K562 (cell line): ENCODE measurements around the gene ABCA10. TPM values are rescaled to one million over a fixed set of nuclear protein-coding genes. Genes with fewer than 3 reads are reported as not detected.

Experiments used
- ATAC-seq: fragments of 200-7000 bp; cut with Tn5 transposase; 3 replicates; pipeline ENCODE4 v1.9.1; 2020; ENCODE audit warnings: moderate library complexity
- BruUV-seq: library from RNA; stranded (reverse); fragments of 400-500 nt; replicated peaks from 2 replicates; lab custom pipeline; 2021; lab: Mats Ljungman, UMichigan
- CTCF ChIA-PET: fragments of 300-600 bp; formaldehyde crosslinking; extraction: SDS; loops from one replicate; lab custom pipeline; 2021; ENCODE audit warnings: low intra/inter-chr PET ratio; lab: Yijun Ruan, JAX
- POLR2A ChIA-PET: fragments of 300-600, 350-650 bp; sonication (Branson Sonifier 250); formaldehyde crosslinking; extraction: SDS; loops from one replicate; lab custom pipeline; 2021; ENCODE audit warnings: antibody characterized with exemption, inconsistent platforms; lab: Yijun Ruan, JAX
- DNase-seq, 4 experiments: peaks; one replicate each; pipeline versions ENCODE4 v3.0.0 to v3.0.0-alpha.2; 2011 to 2018; ENCODE audit warnings: low spot score in 3 of 4, mixed read lengths in 3 of 4; ENCODE audit errors: extremely low read depth in 1 of 4
- FAIRE-seq: peaks from 2 replicates; lab custom pipeline; 2011; peaks lifted over from hg19 to GRCh38; lab: Jason Lieb, UNC
- H2AFZ ChIP-seq: 2 replicates; pipeline ENCODE4 v1.6.0; 2011; ENCODE audit warnings: low read depth, low read length, control low read depth, inconsistent platforms
- H3K27ac ChIP-seq: fragments of 200-600 bp; 3 replicates; pipeline ENCODE4 v1.8.0; 2011; ENCODE audit warnings: low read depth, mild to moderate bottlenecking, control low read depth, inconsistent platforms, low read length, moderate library complexity, mixed read lengths; ENCODE audit errors: extremely low read depth
- H3K27me3 ChIP-seq, 2 experiments: fragments of 300-600 bp in 1 of 2; 2 replicates in 1 of 2; 3 replicates in 1 of 2; pipeline versions ENCODE4 v1.6.0 to v1.8.0; 2011; ENCODE audit warnings: inconsistent platforms in 2 of 2, low read length in 2 of 2, mild to moderate bottlenecking in 1 of 2, mixed read lengths in 1 of 2, moderate library complexity in 1 of 2; ENCODE audit not compliant: control insufficient read depth in 2 of 2, insufficient read depth in 2 of 2
- H3K36me3 ChIP-seq: fragments of 300-600 bp; 3 replicates; pipeline ENCODE4 v1.8.0; 2011; ENCODE audit warnings: mild to moderate bottlenecking, low read length, inconsistent platforms; ENCODE audit not compliant: control insufficient read depth, insufficient read depth
- H3K4me1 ChIP-seq, 2 experiments: fragments of 200-600 bp in 1 of 2; replicated peaks in 1 of 2; 2 replicates in 1 of 2; 3 replicates in 1 of 2; pipeline versions ENCODE4 v1.5.1 to v1.8.0; 2011; ENCODE audit warnings: inconsistent platforms in 2 of 2, low read length in 2 of 2, mild to moderate bottlenecking in 1 of 2, mixed read lengths in 1 of 2, moderate library complexity in 1 of 2; ENCODE audit not compliant: control insufficient read depth in 2 of 2, insufficient read depth in 2 of 2
- H3K4me2 ChIP-seq: 2 replicates; pipeline ENCODE4 v1.6.1; 2011; ENCODE audit warnings: low read length, control low read depth, inconsistent platforms, mixed read lengths; ENCODE audit not compliant: insufficient read depth
- H3K4me3 ChIP-seq: fragments of 200-600 bp; sonication (generic), shearing (Covaris generic); 2 replicates; pipeline ENCODE4 v1.5.1; 2016; ENCODE audit warnings: control low read depth, inconsistent platforms
- H3K79me2 ChIP-seq: fragments of 200-600 bp; 3 replicates; pipeline ENCODE4 v1.8.0; 2011; ENCODE audit warnings: low read length, inconsistent platforms; ENCODE audit not compliant: control insufficient read depth, insufficient read depth
- H3K9ac ChIP-seq, 2 experiments: 2 replicates each; pipeline versions ENCODE4 v1.6.0 to v1.6.1; 2011; ENCODE audit warnings: low read depth in 2 of 2, low read length in 2 of 2, control low read depth in 1 of 2, inconsistent platforms in 1 of 2, mild to moderate bottlenecking in 1 of 2, mixed read lengths in 1 of 2; ENCODE audit not compliant: insufficient read depth in 1 of 2
- H3K9me1 ChIP-seq: one replicate; pipeline ENCODE4 v1.6.0; 2011; ENCODE audit warnings: inconsistent platforms, mild to moderate bottlenecking, low read length, moderate library complexity; ENCODE audit not compliant: control insufficient read depth, insufficient read depth
- H3K9me3 ChIP-seq: replicated peaks from 2 replicates; pipeline ENCODE4 v1.5.1; 2011; ENCODE audit warnings: low read depth, low read length, inconsistent platforms; ENCODE audit not compliant: control insufficient read depth, insufficient read depth
- H4K20me1 ChIP-seq: replicated peaks from 2 replicates; pipeline ENCODE4 v1.6.1; 2011; ENCODE audit warnings: low read length, inconsistent platforms, mixed read lengths; ENCODE audit not compliant: control insufficient read depth, insufficient read depth
- NFRKB ChIP-seq: fragments of 450-650 bp; IDR thresholded peaks from 2 replicates; pipeline ENCODE4 v1.6.1; 2016; ENCODE audit warnings: low read depth
- THRAP3 ChIP-seq: fragments of 450-650 bp; IDR thresholded peaks from 2 replicates; pipeline ENCODE4 v1.6.1; 2016; ENCODE audit warnings: mild to moderate bottlenecking, inconsistent platforms, borderline replicate concordance
- ZBTB17 ChIP-seq: fragments of 450-650 bp; formaldehyde crosslinking; IDR thresholded peaks from 2 replicates; pipeline ENCODE4 v1.4.0; 2020; ENCODE audit warnings: mild to moderate bottlenecking
- ZKSCAN8 ChIP-seq: fragments of 200-800 bp; sonication (Bioruptor generic); IDR thresholded peaks from 2 replicates; pipeline ENCODE4 v1.6.1; 2016; ENCODE audit warnings: missing genetic modification characterization, missing compliant biosample characterization
- ZNF551 ChIP-seq: fragments of 250-450 bp; sonication (Bioruptor Pico); IDR thresholded peaks from 2 replicates; pipeline ENCODE4 v1.5.0; 2021; ENCODE audit warnings: mild to moderate bottlenecking, moderate library complexity
- WGBS: fragments of 100-300 bp; shearing (Covaris generic); methylation state at CpG from one replicate; pipeline ENCODE4 v1.1.6; 2016; ENCODE audit warnings: low coverage, mixed read lengths; ENCODE audit not compliant: insufficient coverage; ENCODE audit errors: missing lambda C conversion rate; 5-methylcytosine and 5-hydroxymethylcytosine counted together
- in situ Hi-C: fragments of 300-500 bp; cut with MboI; formaldehyde crosslinking; loops from 4 replicates; pipeline ENCODE4 v1.15.0; 2018; ENCODE audit warnings: inconsistent platforms, mixed read lengths
- intact Hi-C: fragments of 100-400 bp; cut with micrococcal nuclease; formaldehyde crosslinking; loops from 2 replicates; pipeline ENCODE4 v1.14.2; 2022
- polyA plus RNA-seq, 8 experiments: library from polyadenylated mRNA; depleted of rRNA in 4 of 8; stranded (reverse) in 5 of 8; unstranded in 3 of 8; fragments of >200 nt; fragmentation: Nextera tagmentation in 2 of 8; fragmentation: Illumina TruSeq in 1 of 8; extraction: Ambion mirVana in 2 of 8; extraction: Trizol in 1 of 8; gene quantifications; 2 replicates each; pipeline versions ENCODE4 v1.2.1 to v1.2.3, GENCODE V29; 2011 to 2014; ENCODE audit warnings: inconsistent platforms in 1 of 8, missing spikeins in 1 of 8
- total RNA-seq, 7 experiments: library from RNA; depleted of rRNA in 6 of 7; stranded (reverse); fragments of >200 nt in 6 of 7; fragmentation: Illumina TruSeq in 2 of 7; extraction: Trizol in 2 of 7; gene quantifications; 2 replicates each; pipeline versions ENCODE4 v1.2.1 to v1.2.3, GENCODE V29; 2011 to 2021; ENCODE audit warnings: low replicate concordance in 1 of 7
- TF ChIP-seq, protein P1 (sequence below): fragments of 250-450 bp; sonication (Bioruptor Pico); IDR thresholded peaks from 2 replicates; pipeline ENCODE4 v1.8.0; 2022; ENCODE audit warnings: moderate library complexity, mild to moderate bottlenecking, inconsistent platforms
- TF ChIP-seq, protein P2 (sequence below), 2 experiments: fragments of 450-650 bp; IDR thresholded peaks; 2 replicates each; pipeline ENCODE4 v1.6.1; 2016
- TF ChIP-seq, protein P3 (sequence below): fragments of 200-800 bp; sonication (Bioruptor generic); IDR thresholded peaks from 2 replicates; pipeline ENCODE4 v1.6.1; 2017; ENCODE audit warnings: missing genetic modification characterization, missing compliant biosample characterization

The ABCA10 gene
- total and polyA plus RNA-seq, 9 of the 15 experiments (the other 6 are each of a cell fraction or from before 2014, with no cell fraction given): 0.04 to 0.45 (median 0.15) TPM; not detected in 1

DNA sequence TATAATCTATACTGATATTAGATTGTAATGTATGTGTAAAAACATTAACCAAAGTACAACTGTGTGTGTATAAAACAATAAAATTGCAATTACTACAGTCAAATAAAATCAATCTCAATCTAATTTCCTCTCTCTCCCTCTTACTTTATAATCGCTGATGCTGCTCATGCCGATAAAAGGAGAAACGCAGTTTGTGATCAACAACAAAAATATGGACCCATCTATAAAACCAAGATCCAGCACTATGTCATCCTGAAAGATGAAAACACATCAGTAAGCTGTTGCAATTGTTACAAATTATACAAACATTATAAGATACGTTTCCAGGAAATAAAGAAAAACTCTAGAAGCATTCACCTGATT is 53.4 kb downstream of the ABCA10 start:
- Histone ChIP-seq H3K4me1 (peaks cover 0 to 29% of the 10 kb centered on the region in 2 experiments; a peak in 3 of 5 replicates), H3K27ac (no peak overlapping the region; the same call in 2 of the 3 replicates), H3K9me1 (no peaks in the 10 kb centered on the region), H3K27me3 (no peaks in the 10 kb centered on the region), H3K4me3 (no peak overlapping the region), H3K9ac (no peak overlapping the region), H4K20me1 (no peaks in the 10 kb centered on the region), H3K36me3 (no peaks in the 10 kb centered on the region), H3K4me2 (no peak overlapping the region), H2AFZ (peak overlapping the region; percentile 37), H3K9me3 (no peaks in the 10 kb centered on the region), H3K79me2 (no peaks in the 10 kb centered on the region)
- ChIA-PET POLR2A (no interaction called here), CTCF (no interaction called here)
- in situ Hi-C loops: no loop called here
- no TSS peak for BruUV-seq
- ATAC-seq (no peak), DNase-seq (no peak), FAIRE-seq (no peak)
- intact Hi-C loops: no loop called here
- no peak for TF ChIP-seq ZNF551 (CRISPR knock-in tag)
- TF ChIP-seq, protein P1, sequence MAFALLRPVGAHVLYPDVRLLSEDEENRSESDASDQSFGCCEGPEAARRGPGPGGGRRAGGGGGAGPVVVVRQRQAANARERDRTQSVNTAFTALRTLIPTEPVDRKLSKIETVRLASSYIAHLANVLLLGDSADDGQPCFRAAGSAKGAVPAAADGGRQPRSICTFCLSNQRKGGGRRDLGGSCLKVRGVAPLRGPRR (CRISPR knock-in tag): no peak
- peak; percentile 40 for TF ChIP-seq NFRKB
- TF ChIP-seq, protein P2, sequence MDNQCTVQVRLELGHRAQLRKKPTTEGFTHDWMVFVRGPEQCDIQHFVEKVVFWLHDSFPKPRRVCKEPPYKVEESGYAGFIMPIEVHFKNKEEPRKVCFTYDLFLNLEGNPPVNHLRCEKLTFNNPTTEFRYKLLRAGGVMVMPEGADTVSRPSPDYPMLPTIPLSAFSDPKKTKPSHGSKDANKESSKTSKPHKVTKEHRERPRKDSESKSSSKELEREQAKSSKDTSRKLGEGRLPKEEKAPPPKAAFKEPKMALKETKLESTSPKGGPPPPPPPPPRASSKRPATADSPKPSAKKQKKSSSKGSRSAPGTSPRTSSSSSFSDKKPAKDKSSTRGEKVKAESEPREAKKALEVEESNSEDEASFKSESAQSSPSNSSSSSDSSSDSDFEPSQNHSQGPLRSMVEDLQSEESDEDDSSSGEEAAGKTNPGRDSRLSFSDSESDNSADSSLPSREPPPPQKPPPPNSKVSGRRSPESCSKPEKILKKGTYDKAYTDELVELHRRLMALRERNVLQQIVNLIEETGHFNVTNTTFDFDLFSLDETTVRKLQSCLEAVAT (IDR thresholded peaks at IDR 0.05): peak in 1 of 2 experiments; percentile 94; a peak in 2 of 4 replicates
- no peak for TF ChIP-seq ZKSCAN8
- TF ChIP-seq THRAP3: peak; percentile 86
- TF ChIP-seq, protein P3, sequence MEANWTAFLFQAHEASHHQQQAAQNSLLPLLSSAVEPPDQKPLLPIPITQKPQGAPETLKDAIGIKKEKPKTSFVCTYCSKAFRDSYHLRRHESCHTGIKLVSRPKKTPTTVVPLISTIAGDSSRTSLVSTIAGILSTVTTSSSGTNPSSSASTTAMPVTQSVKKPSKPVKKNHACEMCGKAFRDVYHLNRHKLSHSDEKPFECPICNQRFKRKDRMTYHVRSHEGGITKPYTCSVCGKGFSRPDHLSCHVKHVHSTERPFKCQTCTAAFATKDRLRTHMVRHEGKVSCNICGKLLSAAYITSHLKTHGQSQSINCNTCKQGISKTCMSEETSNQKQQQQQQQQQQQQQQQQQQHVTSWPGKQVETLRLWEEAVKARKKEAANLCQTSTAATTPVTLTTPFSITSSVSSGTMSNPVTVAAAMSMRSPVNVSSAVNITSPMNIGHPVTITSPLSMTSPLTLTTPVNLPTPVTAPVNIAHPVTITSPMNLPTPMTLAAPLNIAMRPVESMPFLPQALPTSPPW (CRISPR knock-in tag): 0 out of 2 replicates have a peak, but pooled peaks have one; percentile 13
- no peak for TF ChIP-seq ZBTB17 (CRISPR knock-in tag)
- WGBS: 56% methylated on average over 4 of the region's 4 CpGs
